Prostate gland (tissue), 2 donors: ENCODE results near the gene TRAPPC13. TPM values are rescaled to one million over a fixed set of nuclear protein-coding genes. Genes with fewer than 3 reads are reported as not detected.
"Not testable (repeated sequence)": the region's sequence is repeated elsewhere in the genome, so short reads cannot be mapped to it uniquely, and the experiment has no call there.

Experiments
- DNase-seq: peaks from one replicate; pipeline ENCODE4 v3.0.0-alpha.2; 2019; ENCODE audit warnings: low spot score
- H3K27ac ChIP-seq, 2 donors: fragments of 200-600 bp; sonication (generic); 2 replicates each; pipeline ENCODE4 v1.5.1; 2017 to 2019
- H3K27me3 ChIP-seq: fragments of 200-600 bp; sonication (generic); replicated peaks from 2 replicates; pipeline ENCODE4 v1.5.1; 2019; ENCODE audit not compliant: insufficient read depth
- H3K36me3 ChIP-seq, 2 donors: fragments of 200-600 bp; sonication (generic); 1 replicate in 1 of 2; 2 replicates in 1 of 2; pipeline versions ENCODE4 v1.5.1 to v1.8.1; 2017 to 2019
- H3K4me1 ChIP-seq: fragments of 200-600 bp; sonication (generic); replicated peaks from 2 replicates; pipeline ENCODE4 v1.5.1; 2019
- H3K4me3 ChIP-seq, 2 donors: fragments of 200-600 bp; sonication (generic); 2 replicates each; pipeline ENCODE4 v1.5.1; 2017 to 2019
- H3K9me3 ChIP-seq: fragments of 200-600 bp; sonication (generic); 2 replicates; pipeline ENCODE4 v1.5.1; 2017
- CTCF ChIP-seq, 4 experiments: fragments of 200-600 bp in 2 of 4; fragments of 450-650 bp in 2 of 4; sonication (generic) in 2 of 4; IDR thresholded peaks; 1 replicate in 3 of 4; 2 replicates in 1 of 4; pipeline ENCODE4 v1.5.1; 2016 to 2019; ENCODE audit warnings: antibody characterized with exemption in 4 of 4, mild to moderate bottlenecking in 2 of 4, moderate library complexity in 2 of 4
- POLR2A ChIP-seq: fragments of 450-650 bp; IDR thresholded peaks from one replicate; pipeline ENCODE4 v1.6.1; 2016; ENCODE audit warnings: antibody characterized with exemption, mild to moderate bottlenecking
- POLR2AphosphoS5 ChIP-seq: sonication (generic); formaldehyde crosslinking; IDR thresholded peaks from one replicate; pipeline ENCODE4 v1.6.1; 2017; ENCODE audit warnings: antibody characterized with exemption
- WGBS: methylation state at CpG from one replicate; pipeline ENCODE4 v1.1.5; 2018; 5-methylcytosine and 5-hydroxymethylcytosine counted together
- intact Hi-C: fragments of 100-400 bp; cut with DNase I; formaldehyde crosslinking; loops from one replicate; pipeline ENCODE4 v1.14.2; 2022
- total RNA-seq, 2 donors: library from RNA; depleted of rRNA; stranded (reverse); fragments of >200 nt; gene quantifications; one replicate each; pipeline ENCODE4 v1.1.0, GENCODE V29; 2016

Gene TRAPPC13, protein sequence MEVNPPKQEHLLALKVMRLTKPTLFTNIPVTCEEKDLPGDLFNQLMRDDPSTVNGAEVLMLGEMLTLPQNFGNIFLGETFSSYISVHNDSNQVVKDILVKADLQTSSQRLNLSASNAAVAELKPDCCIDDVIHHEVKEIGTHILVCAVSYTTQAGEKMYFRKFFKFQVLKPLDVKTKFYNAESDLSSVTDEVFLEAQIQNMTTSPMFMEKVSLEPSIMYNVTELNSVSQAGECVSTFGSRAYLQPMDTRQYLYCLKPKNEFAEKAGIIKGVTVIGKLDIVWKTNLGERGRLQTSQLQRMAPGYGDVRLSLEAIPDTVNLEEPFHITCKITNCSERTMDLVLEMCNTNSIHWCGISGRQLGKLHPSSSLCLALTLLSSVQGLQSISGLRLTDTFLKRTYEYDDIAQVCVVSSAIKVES
- 10 to 100 TPM; 19.3 to 27.7 TPM for total RNA-seq

DNA sequence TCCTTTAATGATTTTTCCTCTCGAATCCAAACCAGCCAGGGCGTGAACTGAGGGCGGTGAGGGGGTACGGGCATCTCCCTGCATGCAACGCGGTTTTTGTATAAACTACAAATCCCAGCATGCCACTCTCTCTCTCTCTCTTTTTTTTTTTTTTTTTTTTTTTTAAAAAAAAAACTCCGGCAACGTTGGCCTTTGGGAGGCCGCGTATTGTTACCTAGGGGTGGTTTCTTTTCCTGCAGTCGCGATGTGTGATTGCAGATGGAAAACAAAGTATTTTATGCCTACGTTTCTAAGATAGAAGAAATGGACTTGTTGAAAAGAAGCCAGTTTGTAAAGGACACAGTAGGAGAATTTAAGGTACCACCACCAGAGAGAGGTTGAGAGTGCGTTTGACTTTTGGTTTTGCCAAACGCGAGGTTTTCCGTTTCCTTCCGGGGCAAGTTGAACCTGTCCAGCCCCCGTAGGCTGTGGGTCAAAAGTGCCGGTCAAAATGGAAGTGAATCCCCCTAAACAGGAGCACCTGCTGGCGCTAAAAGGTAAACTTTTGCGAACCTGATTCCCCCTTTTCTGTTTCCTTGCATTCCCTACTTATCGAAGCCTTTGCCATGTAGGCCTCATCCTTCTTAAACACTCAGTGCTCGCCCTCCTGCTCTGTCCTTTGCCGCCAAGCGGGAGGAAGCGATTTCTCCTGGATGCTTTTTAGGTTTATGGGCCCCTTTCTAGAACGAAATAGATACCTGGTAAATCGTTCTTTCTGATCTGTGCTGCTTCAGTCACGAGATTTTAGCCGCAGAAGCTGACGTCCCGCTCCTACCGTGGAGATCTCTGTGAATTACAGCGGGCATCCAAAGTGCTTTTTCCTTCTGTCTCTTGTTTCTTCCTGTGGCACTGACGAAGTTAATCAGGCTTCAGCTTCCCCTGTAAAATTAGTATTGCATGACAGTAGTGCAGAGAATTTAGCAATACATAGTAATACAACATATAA is at the start of gene TRAPPC13, which contains the start of gene SHLD3:
Gene TRAPPC13, plus strand, starts transcription at position 457 of the 985 bp plus-strand sequence. Its CDS starts 34 bp downstream, at position 491.
Gene SHLD3, plus strand, starts transcription at position 457 of the 985 bp plus-strand sequence. CDS start 4,561 bp downstream, outside the sequence.
- Histone ChIP-seq H3K27me3 (no peaks in the 10 kb centered on the region), H3K9me3 (no peaks in the 10 kb centered on the region), H3K36me3 (no peaks in the 10 kb centered on the region), H3K4me1 (no peaks in the 10 kb centered on the region), H3K27ac (peak within 1 kb of the TSS; percentile 84 to 85), H3K4me3 (peak within 1 kb of the TSS; percentile 76 to 81)
- intact Hi-C loops = loop anchor here (5.0 to 10.0 kb wide), 3 partner anchors 97 to 520 kb away; partner anchors contain the start of genes ERBIN, NLN, SGTB and SREK1
- no peak for TF ChIP-seq POLR2A
- TF ChIP-seq POLR2AphosphoS5 = peak; percentile 60
- peak in 2 of 4 experiments; percentile 12 to 18 for TF ChIP-seq CTCF (IDR thresholded peaks at IDR 0.05)
- peak; percentile 81 for DNase-seq
- WGBS = under 1% methylated on average over 36 of the region's 36 CpGs

DNA sequence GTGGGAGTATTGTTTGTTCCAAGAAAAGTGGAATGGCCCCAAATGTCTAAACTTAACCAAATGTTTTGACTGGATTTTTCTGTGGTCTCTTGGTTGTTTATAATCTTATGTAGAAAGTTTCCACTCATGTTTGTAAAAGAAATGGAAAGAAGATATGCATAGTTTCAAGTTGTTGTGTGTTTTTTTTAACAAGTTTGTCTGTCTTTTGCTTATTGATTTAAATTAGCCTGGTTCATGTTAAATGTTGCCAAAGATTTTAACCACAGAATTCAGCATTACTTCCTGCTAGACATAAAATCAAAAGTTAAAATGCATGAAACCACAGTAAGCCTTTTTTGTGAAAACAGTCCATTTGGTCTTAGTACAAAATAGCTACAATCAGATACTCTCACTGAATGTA is 47.7 kb upstream of the TRAPPC13 start:
- Histone ChIP-seq H3K36me3 (no peaks in the 10 kb centered on the region), H3K27ac (no peak overlapping the region), H3K4me3 (no peak overlapping the region), H3K9me3 (no peaks in the 10 kb centered on the region), H3K27me3 (no peaks in the 10 kb centered on the region), H3K4me1 (no peaks in the 10 kb centered on the region)
- intact Hi-C loops = no loop called here
- DNase-seq = no peak
- TF ChIP-seq POLR2AphosphoS5 = no peak
- no peak for TF ChIP-seq CTCF (IDR thresholded peaks at IDR 0.05)
- TF ChIP-seq POLR2A = no peak

GRCh38 chr5:65588694-65589093 is 36.1 kb upstream of the TRAPPC13 start:
- no peak for DNase-seq
- WGBS = 97% methylated on average over 2 of the region's 2 CpGs
- no peak for TF ChIP-seq POLR2AphosphoS5
- TF ChIP-seq CTCF (IDR thresholded peaks at IDR 0.05) = no peak
- TF ChIP-seq POLR2A = no peak
- H3K27me3 ChIP-seq = no peaks in the 10 kb centered on the region
- H3K9me3 ChIP-seq = no peaks in the 10 kb centered on the region
- no peak overlapping the region for H3K4me3 ChIP-seq
- no peaks in the 10 kb centered on the region for H3K36me3 ChIP-seq
- no peaks in the 10 kb centered on the region for H3K4me1 ChIP-seq
- intact Hi-C loops = no loop called here
- no peak overlapping the region for H3K27ac ChIP-seq

DNA sequence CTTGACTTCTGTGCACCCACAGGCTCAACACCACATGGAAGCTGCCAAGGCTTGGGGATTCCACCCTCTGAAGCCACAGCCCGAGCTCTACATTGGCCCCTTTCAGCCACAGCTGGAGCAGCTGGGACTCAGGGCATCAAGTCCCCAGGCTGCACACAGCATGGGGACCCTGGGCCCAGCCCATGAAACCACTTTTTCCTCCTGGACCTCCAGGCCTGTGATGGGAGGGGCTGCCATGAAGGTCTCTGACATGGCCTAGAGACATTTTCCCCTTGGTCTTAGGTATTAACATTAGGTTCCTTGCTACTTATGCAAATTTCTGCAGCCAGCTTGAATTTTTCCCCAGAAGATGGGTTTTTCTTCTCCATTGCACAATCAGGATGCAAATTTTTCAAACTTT is 23.1 kb upstream of the TRAPPC13 start:
- H3K4me3 ChIP-seq, H3K27me3 ChIP-seq, H3K36me3 ChIP-seq, DNase-seq, intact Hi-C loops, H3K4me1 ChIP-seq, H3K9me3 ChIP-seq, H3K27ac ChIP-seq: not testable (repeated sequence)
- WGBS = 91% methylated on average over 1 of the region's 1 CpG

GRCh38 chr5:65611524-65611923 is 13.3 kb upstream of the TRAPPC13 start:
- Histone ChIP-seq H3K27ac (no peak overlapping the region), H3K27me3 (no peaks in the 10 kb centered on the region), H3K4me1 (no peaks in the 10 kb centered on the region), H3K9me3 (no peaks in the 10 kb centered on the region), H3K36me3 (peaks cover 0 to 4% of the 10 kb centered on the region in 2 donors), H3K4me3 (no peak overlapping the region)
- WGBS = 52% methylated on average over 3 of the region's 3 CpGs
- intact Hi-C loops = no loop called here
- TF ChIP-seq CTCF (IDR thresholded peaks at IDR 0.05) = no peak
- no peak for TF ChIP-seq POLR2AphosphoS5
- TF ChIP-seq POLR2A = no peak
- no peak for DNase-seq
